CD4-positive, alpha-beta T cell treated with Interleukin-21 for 1 hour (primary cell): ENCODE data around the gene SSBP2.
"Not testable (repeated sequence)": the region's sequence is repeated elsewhere in the genome, so short reads cannot be mapped to it uniquely, and the experiment has no call there.

ENCODE experiments used
- DNase-seq: peaks from one replicate; pipeline ENCODE4 v3.0.0-alpha.2; 2020

SSBP2 gene

DNA sequence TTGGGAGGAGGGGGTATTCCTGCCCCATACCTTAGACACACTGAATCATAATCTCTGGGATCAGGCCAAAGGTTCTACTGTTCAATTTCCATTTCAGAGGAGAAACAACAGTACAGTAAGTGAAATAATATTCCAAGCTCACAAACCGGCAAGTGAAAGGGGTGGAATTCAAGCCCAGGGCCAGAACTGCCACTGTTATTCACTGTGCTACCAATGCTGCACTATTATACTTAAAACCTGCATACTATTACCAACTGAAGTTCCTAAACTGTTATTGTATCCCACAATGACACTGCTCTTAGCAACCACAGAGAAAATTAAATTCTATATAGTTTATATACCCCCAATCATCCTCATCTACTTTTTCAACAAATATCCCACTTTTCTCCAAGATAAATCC is 24.6 kb downstream of the SSBP2 start:
- DNase-seq = no peak

DNA sequence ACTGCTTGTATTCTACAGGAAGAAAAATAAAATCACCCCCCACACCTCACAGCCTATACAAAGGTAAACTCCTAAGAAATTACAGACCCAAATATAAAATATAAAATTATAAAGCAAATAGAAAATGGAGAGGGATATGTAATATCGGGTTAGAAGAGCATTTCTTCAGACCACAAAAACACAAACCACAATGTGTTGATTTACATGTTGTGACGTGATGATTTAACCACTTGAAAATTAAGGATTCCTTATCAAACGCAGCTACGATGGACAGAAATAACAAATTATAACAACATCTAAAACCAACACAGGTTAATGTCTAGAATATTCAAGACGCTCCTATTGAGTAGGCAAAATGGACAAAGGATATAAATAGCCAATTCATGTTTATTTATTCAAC is 26.3 kb downstream of the SSBP2 start:
- no peak for DNase-seq

DNA sequence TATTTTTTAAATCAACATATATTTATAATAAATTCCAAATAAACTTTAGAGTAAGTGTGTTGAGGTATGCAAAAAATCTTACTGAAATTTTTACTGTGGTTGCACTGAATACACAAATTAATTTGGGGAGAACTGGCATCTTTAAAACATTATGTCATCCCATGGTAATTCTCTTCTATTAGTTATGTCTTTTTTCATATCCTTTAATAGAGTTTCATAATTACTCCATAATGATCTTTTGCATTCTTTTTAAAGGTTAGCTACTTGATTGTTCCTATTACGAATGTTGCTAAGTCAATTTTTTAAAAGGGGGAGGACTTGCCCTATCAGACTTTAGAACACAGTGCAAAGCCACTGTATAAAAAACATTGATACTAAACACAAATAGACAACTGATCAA is 26.8 kb downstream of the SSBP2 start:
- no peak for DNase-seq

DNA sequence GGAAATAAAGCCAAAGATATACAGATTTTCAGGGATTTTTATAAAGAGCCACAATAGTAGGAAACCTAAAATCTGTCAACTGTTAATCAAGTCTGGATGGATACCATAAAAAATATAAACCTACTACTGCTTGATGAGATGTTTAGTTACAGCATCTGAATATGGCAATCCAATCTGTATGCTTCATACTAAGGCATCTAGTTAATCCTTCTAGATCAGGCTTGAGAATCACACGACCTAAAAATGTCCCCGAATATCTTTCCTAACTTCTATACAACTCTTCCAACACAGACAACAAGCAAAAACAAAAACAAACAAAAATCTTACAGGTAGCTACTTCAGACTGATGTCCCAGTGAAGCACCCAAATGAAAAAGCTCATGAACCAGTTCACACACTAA is 29.8 kb downstream of the SSBP2 start:
- DNase-seq = no peak

DNA sequence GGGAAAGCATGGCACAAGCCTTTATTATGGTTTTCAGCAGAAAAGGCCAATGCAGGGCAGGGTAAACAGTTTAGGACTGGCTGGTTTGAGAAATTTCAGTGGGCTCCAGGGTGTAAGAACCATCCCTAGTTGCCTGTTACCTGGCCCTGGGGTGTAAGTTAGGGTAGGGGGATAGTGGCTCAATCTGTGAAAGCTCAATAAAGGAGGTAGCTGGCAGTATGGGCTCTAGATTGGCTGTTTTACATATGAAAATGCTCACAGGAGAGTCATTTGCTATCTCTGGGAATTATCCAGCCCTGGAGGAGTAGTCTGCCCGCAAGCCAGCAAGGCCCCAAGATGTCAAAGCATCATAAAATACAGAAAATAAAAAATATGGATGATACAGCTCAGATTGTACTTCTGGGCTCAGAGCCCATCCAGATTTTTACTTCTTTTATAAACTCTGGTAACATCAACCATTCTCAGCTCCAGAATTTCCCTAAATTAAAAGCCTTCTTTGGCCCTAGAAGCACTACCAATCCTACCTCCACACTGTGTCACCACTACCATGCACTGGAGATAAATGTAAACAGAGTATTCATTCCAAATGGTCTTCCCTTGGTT is 31.1 kb downstream of the SSBP2 start:
- no peak for DNase-seq

DNA sequence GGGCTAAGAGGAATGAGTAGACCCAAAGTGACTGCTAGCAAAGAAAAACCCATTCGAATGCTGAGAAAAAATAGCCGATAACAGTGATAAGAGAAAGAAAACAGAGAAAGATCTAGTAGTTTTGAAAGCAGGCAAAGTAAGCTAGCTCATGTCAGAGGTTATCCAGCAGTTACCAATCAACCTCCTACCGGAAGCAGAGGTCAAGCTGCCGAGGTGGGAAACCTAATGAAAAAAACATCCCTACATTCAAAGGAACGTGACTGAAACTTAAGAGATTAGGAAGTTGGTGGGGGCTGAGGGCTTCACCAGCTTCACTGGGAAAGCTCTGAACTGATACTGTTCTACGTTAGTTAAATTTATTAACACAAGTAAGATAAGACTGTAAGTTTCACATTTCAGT is 32.6 kb downstream of the SSBP2 start:
- no peak for DNase-seq

DNA sequence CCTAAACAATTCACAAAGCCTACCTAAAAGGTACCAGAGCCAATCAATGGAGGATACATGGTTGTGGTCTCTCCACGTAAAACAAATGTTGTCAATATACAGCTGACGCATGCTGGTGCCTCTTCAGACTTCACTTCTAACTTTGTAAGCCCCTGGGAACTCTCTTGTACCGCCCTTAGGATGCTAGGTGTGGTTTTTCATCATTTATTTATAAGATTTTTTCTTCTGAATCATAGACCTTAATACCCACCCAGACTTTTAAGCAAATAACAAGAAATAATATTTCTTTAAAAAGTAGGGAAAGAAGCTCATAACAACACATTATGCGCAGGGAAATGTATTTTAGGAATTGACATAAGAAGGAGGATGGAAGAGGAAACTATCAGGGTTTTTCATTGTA is 33.0 kb downstream of the SSBP2 start:
- DNase-seq = no peak

DNA sequence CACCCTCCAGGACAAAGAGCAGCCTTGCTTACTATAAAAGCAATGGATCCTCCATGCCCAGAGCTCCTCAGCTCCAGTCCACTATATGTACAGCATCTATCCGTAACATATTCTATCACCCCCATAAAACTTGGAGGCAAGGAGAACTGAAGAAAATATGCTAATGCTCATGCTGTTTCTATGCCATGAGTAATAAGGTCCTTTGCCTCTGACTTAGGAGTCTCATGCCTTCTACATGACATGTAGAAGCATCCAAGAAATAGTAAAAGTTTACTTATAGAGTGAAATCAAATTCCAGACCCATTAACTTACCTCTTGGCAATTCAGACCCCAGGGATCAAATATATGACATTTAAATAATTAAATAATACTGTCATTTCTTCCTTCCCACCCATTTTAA is 33.7 kb downstream of the SSBP2 start:
- no peak for DNase-seq

DNA sequence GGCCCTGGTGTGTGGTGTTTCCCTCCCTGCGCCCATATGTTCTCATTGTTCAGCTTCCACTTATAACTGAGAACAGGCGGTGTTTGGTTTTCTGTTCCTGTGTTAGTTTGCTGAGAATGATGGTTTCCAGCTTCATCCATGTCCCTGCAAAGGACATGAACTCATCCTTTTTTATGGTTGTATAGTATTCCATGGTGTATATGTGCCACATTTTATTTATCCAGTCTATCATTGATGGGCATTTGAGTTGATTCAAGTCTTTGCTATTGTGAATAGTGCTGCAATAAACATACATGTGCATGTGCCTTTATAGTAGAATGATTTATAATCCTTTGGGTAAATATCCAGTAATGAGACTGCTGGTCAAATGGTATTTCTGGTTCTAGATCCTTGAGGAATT is 36.8 kb downstream of the SSBP2 start:
- not testable (repeated sequence) for DNase-seq

DNA sequence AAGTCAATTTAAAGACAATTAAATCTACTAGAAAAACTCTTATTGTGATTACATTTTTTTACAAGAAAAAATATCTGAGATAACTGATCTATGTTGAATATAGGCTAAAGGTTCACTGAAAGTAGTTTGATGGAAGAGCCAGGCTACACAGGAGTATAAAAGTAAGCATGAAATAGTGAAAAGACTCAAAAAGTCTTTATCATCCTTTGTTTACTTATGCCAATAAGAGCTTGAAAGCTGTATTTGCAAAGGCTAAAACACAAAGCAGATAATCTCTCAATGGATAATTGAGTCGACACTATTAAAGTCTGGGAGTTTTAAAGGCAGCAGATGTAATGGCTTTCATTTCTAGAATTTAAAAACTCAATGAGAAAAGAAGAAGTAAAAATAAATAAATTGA is 42.0 kb downstream of the SSBP2 start:
- DNase-seq = no peak

DNA sequence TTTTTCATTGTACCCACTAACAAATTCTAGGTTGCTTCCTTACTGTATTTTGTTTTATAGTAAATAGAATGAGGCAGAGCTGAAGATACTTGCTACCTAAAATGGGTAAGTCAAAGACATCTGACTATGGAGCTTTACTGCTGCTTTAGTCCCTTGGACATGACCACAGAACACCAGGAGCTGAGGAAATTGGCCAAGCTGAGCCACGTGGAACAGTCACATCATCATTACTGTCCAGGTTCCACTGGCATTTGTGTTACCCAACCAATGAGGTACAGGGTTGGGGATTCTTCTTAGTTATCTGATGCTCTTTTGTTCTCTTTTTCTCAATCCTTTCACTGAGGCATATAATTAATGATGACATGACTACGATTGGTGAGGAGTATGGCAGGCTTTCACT is 47.1 kb downstream of the SSBP2 start:
- no peak for DNase-seq

DNA sequence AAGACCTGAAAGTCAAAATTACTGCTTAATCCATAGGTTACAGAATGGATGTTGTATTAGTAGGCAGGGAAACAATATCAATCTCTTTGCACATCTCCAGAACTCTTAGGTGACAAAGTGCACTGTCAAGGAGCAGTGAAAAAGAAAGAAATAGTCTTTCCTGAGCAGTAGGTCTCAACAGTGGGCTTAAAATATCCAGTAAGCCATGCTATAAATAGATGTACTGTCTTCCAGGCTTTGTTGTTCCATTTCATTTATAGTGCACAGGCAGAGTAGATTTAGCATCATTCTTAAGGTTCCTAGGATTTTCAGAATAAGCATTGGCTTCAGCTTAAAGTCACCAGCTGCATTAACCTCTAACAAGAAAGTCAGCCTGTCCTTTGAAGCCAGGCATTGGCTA is 50.7 kb downstream of the SSBP2 start:
- DNase-seq = no peak

DNA sequence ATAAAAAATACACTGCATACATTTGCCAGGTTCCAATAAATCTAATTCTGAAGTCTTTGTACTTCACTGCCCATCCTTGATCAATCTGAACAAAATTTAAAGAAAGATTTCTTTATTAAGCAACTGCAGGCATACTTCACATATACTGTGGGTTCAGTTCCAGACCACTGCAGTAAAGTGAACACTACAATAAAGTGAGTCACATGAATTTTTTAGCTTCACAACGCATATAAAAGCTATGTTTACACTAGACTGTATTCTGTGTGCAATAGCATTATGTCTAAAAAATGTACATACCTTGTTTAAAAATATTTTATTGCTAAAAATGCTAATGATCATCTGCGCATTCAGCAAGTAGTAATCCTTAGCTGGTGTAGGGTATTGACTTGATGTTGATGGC is 52.1 kb downstream of the SSBP2 start:
- DNase-seq = no peak

DNA sequence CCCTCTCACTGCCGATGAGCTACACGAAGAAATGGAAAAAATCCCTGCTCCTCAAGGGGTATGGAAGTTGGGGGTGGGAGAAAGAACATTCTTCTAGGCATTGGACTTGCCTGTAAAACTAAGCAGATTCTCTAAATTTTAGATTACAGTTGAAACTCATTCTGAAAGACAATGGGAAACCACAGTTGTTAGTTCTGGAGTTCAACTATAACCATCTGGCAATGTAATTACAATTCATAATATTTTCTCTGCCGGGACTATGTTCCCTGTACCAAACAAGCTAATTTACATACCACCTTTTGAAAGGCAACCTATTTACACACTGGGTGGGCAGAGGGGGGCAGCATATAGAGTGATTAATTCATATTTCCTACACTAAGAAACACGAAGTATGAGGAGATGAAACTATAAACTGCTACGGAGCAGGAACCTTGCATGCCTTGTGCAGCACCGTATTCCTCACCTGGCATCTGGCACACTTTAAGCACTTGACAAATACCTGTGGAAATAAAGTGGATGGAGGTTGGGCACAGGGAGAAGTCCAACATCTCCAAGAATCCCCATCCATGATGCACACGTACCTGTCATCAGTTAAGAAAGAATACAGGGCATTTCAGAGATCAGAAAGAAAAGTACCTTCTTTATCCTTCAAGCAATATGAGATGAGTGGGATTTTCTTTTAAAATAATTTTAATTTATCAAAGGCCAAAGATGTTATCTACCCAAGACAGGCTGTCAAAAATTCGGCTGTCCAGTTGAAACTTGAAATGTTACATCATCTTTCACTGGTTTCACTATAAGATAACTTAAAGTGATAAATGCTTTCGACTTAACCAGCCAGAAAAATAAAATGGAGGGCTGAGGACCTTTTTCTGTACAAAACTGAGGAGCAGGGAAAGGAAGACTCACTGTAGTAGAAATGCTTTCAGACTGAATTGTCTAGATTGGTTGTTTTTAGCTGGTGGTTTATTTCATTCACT is 54.2 kb downstream of the SSBP2 start:
- DNase-seq = no peak

DNA sequence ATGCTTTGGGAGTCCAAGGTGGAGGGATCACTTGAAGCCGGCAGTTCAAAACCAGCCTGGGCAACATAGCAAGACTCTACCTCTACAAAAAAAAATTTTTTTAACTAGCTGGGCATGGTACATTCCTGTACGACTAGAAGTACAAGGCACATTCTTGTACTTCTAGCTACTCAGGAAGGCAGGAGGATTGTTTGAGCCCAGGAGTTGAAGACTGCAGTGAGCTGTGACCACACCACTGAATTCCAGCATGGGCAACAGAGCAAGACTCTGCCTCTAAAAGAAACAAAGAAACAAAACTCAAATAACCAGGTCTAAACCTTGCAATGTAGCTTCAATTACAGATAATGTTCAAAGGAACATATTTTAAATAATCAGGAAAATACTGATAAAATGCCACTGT is 56.2 kb downstream of the SSBP2 start:
- no peak for DNase-seq

DNA sequence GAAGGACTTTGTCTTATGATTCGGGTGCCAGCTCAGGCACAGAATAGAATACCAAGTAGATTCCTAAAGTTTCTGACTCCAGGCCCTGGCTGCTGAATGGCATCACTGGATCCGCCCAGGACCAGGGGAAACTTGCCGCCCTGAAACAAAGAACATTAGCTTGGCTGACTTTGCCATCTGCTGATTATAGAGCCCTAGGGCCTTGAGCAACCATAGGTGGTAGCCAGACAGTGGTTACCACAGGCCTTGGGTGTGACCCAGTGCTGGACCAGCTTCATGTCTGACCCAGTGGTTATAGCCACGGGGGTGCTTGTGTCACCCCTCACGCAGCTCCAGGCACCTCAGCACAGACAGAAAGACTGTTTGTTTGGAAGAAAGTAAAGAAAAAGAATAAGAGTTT is 62.7 kb downstream of the SSBP2 start:
- DNase-seq = no peak

DNA sequence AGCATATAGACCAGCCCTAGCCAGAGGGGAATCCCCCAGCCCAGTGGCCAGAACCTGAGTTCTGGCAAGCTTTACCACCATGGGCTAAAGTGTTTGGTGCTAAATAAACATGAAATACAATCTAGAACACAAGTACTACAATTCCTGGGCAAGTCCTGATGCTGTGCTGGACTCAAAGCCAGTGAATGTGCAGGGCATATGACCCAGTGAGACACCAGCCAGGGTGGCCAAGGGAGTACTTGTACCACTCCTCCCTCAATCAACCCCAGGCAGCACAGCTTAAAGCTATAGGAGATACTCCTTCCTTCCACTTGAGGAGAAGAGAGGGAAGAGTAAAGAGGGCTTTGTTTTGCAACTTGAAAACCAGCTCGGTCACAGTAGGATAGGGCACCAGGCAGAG is 63.6 kb downstream of the SSBP2 start:
- no peak for DNase-seq

DNA sequence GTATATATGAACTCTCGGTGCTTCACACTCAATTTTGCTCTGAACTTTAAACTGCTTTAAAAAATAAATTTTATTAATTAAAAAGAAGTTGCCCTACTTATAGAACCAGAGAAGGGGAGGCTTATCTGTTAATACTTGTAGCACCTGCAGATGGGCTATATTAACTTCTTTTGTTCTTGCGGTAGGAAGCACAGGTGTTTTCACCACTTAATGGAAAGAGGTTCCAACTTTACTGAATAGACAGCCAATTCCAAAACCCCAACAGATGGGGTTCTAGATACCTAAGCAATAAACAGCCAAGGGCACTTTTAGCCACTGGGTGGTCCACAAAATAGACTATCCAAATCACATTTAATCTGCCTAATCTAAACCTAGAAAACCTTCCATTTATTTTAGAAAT is 65.4 kb downstream of the SSBP2 start:
- no peak for DNase-seq

DNA sequence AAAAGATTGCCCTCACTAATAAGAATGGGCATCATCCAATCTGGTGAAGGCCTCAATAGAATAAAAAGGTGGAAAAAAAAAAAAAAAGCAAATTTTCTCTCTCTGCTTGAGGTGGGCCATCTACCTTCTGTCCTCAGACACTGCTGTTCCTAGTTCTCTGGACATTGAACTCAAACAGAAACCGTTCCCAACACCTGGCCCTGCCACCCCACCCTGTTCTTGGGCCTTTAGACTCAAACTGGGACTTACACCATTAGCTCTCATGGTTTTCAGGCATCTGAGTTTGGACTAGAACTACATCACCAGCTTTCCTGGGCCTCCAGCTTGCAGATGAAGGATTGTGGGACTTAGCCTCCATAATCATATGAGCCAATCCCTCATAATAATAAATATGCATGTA is 71.0 kb downstream of the SSBP2 start:
- DNase-seq = no peak

DNA sequence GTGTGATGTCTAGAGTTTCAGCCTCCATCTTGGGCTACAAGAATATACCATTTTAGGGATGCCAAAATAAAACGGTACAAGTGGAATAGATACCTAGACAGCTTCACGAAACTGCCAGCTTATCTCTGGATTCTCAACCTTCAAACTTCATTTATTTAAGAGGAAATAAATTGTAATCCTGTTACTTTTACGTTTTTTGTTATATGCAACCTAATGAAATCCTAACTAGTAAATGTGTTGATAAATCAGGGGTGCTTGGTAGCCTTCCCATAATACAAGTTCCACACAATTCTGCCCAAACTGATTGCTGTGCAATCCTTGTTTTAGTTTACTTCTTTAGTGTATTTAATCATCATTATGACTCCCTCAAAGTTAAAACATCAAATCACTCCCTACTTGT is 75.5 kb downstream of the SSBP2 start:
- no peak for DNase-seq

DNA sequence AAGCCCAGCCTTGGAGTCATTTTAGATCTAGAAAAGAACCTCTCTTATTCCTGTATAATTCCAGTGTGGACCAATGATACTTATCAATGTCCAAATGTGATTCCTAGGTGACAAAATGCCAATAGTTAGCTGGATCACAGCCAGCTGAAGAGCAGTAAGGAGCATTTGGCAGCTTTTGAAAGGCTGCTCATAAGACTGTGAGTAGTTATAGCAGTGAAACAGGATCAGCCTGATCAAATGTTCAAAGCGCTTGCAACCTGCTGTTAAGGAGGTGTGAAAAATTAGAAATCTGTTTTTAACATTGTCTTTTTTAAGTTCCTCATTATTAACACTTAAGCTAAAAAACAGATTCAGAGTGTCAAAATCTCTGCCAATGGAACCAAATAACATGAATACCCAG is 85.1 kb downstream of the SSBP2 start:
- DNase-seq = no peak

DNA sequence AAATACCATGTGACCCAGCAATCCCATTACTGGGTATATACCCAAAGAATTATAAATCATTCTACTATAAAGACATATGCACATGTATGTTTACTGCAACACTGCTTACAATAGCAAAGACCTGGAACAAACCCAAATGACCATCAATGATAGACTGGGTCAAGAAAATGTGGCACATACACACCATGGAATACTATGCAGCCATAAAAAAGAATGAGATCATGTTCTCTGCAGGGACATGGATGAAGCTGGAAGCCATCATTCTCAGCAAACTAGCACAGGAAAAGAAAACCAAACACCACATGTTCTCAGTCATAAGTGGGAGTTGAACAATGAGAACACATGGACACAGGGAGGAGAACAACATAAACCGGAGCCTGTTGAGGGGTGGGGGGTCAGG is 90.3 kb downstream of the SSBP2 start:
- not testable (repeated sequence) for DNase-seq

DNA sequence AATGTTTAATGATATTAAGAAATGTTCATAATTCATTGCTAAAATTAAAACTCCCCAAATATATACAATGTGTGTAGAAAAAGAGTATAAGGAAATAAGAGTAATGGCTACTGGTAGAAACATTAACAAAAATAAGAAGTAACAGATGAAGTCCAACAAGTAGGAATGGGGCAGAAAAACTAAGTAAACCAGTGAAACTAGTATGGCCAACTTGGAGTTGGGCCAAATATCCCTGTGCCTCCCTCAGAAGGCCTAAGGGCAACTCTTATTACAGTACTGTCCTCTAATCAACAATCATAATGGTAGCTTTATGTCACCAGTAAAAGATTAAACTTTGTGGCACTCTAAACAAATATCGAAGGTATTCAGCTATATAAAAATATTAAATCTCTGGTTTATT is 93.5 kb downstream of the SSBP2 start:
- DNase-seq = no peak

DNA sequence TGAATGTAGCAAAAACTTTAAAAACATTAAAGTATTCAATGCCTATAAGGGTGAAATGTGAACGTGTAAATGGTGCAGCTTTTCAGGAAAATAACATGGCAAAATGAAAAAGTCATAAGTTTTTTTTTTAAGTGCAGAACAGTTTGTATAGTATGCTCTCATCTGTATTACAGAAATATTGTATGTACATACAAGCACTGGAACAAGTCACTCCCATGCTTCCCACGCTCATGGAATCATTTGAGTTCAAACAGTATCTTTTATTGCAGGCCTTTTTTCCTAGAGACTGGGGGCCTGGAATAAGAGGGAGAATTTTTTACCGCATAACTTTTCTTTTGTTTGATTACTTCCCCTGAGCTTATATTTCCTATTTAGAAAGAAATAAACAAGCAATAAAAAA is 94.1 kb downstream of the SSBP2 start:
- no peak for DNase-seq

DNA sequence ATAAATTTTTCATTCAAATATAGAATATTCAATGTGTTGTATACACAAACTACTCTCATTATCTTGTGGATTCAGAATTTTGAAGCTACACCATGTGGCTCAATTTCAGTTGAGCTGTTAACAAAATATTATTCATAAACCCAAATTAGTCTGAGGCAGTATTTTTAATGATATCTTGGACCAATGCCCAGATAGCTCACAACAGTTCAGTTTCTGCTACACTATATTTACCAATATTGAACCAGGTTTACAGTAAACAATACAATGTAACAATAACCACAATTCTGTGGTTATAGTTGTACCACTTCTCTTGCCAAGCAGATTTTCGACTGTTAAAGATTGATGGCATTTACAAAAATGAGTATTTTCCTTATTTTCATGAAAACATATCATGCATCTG is 99.9 kb downstream of the SSBP2 start:
- DNase-seq = no peak
